ENCODE results near the gene BZW2.

The BZW2 gene

GRCh38 chr7:16726189-16726588, 80.2 kb downstream of the BZW2 start:
- no peak for DNase-seq

- no peak for DNase-seq
These were observed 81.8 kb downstream of the BZW2 start for GRCh38 chr7:16727736-16728135.

DNA sequence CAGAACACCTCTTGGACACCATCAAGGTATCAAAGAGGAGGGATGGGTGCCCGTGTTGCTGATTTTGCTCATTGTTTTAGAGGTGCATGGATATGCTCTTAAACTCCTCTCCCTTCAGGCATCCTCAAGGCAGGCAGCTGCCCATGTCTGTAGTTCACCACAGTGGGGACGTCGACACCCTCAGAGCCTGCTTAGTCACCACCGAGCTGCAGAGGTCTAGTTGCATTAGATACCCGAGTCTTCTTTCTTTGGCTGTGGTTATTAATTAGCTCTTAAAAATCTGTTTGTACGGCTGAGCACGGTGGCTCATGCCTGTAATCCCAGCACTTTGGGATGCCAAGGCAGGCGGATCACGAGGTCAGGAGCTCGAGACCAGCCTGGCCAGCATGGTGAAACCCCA, 82.8 kb downstream of the BZW2 start:
- DNase-seq = no peak

DNA sequence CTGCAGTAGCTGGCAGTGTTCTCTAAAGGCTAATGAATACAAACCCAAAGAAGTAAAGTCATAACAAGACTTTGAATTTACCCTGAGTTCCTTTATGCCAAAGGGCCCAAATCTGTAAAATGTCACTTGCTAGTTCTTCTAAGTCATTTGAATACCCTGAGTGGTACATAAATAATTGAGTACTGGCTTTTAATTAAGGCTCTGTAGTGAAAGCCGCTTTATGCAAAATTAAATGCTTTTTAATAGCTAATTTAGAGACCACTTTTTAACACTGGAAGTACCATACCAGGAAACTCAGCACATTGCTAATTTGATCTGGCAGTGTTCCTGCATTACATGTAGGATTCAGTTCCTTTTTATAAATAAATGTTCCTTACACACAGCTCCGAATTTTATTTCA, 83.6 kb downstream of the BZW2 start:
- no peak for DNase-seq

GRCh38 chr7:16730937-16731336, 85.0 kb downstream of the BZW2 start:
- no peak for DNase-seq

DNA sequence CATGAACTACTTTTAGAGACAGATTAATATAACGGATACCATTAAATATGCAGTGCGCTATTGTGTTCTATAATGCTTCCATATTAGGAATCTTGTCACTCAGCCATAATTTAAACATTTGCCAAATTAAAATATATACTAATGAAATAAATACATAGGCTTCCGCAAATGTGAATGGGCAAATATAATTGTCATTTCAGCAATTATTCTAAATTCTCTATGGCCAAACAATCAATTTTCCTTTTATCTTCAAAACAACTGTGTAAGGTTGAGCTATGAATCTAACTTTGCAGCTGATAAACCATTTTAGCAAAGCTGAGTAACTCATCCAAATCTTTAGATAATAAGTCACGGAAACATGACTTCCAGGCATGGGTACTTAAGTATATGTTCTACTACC, 86.8 kb downstream of the BZW2 start:
- no peak for DNase-seq

DNA sequence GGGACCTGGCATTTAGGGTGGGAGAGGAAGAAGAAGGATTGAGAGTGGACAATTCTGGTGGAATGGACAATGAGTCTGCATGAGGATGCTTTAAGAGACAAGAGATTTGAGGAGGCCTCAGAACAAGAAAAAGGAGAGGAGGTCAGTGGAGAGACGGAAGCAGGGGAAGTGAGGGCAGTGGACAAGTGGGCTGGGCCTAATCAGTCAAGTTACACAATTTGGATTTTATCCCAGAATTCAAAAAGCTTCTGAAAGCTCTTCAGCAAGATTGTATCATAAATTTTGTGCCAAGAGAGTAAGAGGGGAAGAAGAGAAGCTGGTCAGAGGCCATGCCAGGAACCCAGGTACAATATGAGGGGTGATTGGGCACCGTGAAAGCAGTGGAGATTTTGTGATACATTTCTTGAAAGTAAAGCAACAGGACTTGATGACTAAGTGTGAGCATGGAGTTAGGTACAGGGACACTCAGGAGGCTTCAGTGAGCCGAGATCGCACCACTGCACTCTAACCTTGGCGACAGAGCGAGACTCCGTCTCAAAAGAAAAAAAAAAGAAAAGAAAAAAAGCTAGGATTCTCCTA, 88.3 kb downstream of the BZW2 start:
- DNase-seq = no peak

GRCh38 chr7:16735020-16735419, 89.0 kb downstream of the BZW2 start:
- DNase-seq = no peak

GRCh38 chr7:16738011-16738688, 92.2 kb downstream of the BZW2 start:
- no peak for DNase-seq

GRCh38 chr7:16739863-16740622, 94.1 kb downstream of the BZW2 start:
- no peak for DNase-seq

- no peak for DNase-seq
These were observed 94.6 kb downstream of the BZW2 start for GRCh38 chr7:16740623-16740953.

DNA sequence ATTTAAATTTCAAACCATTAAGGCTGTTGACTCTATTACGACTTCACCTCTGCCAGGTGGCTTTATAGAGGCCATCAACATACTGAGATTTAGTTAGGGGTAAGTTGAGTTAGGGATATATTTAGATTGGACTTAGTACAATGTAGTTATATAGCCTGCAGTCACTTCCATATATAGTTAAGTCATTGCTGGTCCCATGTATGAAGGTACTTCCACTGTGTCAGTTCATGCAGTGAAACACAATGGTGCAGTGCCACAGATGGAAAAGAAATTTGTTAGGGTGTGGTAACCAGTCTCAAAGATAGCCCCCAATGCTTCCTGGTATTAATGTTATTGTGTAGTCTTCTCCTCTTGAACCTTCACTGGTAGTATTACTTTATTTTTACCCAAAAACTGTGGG, 95.0 kb downstream of the BZW2 start:
- DNase-seq = no peak

DNA sequence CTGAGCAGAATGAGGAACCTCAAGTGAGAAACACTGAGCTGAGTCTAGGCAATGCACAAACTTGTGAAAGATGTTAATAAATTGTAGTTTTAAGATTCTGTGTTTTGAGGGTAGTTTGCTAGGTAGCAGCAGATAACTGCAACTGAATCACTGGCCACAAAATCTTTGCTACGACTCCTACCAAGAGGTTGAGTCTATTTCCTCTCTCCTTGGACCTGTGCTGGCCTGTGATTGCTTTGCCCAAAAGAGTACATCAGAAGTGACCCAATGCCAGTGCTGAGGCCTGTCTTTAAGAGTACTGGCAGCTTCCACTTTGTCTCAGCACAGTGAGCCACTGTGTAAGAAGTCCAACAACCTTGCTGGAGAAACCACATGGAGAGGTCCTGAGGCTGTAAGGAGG, 95.7 kb downstream of the BZW2 start:
- DNase-seq = no peak

- DNase-seq = no peak
These were observed 96.6 kb downstream of the BZW2 start for GRCh38 chr7:16742547-16742946.

GRCh38 chr7:16743236-16743635, 97.3 kb downstream of the BZW2 start:
- no peak for DNase-seq

DNA sequence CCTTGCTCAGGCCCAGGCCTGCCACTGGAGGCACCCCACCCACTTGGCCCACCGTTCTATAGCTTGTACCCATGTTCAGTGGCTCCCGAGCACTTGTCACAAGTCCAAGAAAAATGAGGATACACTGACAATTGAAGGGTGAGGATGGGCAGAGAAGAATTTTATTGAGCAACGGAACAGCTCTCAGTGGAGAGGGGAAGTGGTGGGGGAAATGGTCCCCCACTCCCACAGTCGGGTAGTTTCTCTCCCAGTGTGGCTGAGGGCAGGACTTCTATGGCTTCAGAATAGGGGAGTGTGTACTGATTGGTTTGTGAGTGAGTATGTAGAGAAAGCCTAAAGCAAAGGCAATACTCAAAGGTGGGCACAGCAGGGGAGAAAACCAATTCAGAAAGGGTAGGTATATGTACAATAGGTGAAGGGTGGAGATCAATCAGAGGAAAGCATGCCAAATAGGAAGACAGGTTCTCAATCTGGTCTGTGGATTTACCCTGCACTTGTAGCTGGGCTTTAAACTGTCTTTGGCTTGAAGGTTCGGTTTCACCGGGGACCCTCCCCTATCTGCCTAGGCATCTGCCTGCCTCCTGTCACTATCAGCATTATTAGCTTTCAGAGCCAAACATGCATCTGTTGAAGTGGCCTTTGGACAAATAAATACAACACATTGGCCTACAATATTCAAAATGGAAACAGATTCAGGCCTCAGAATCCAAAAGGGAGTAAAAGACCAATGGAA, 98.7 kb downstream of the BZW2 start:
- no peak for DNase-seq

GRCh38 chr7:16745645-16746044, 99.7 kb downstream of the BZW2 start:
- DNase-seq = no peak

GRCh38 chr7:16747102-16747501, 101.1 kb downstream of the BZW2 start:
- no peak for DNase-seq

- peak; percentile 29 to 78 for DNase-seq
These were observed 107.3 kb downstream of the BZW2 start, which contains the start of gene TSPAN13 for GRCh38 chr7:16753102-16753931. TSS of gene TSPAN13 (plus strand) at chr7:16753755. CDS start at chr7:16753968, 213 bp downstream.

DNA sequence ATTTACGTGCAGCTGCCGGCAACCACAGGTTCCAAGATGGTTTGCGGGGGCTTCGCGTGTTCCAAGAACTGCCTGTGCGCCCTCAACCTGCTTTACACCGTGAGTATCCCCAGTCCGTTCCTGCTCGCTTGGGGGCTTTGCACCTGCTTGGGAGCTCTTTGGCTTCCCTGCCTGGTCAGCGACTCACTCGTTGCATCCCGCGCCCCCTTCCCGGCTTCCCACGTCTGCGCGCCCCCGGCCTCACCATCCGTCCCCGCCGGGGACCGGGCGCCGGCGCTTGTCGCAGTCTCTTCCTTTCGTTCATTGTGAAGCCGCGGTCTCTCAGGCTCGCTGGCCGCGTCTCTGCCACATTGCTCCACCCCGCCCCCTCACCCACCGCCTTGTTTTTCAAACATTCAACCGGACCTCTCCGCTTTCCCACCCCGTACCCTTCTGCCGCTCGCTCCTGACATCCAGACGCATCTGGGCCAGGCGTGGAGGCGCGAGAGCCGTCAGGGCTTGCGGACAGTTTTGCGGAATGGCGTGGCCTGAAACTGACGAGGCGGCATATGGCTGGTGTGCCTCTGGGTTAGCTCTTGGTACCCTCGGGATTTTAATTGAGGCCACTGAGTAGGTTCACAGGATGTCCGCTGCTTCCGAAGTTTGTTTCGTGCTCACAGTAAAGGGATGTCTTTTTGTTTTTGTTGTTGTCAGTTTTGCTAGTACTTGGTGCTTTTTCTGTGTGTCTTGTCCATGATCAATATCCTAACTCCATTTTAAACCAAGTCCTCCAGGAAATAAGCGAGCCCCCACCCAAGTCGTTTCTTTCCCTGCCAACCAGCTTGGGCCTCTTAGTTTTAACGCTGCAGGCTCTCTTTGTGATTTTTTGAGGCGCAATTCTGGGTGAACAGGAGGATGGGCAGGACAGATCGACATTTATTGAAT, 108.2 kb downstream of the BZW2 start:
- no peak for DNase-seq

DNA sequence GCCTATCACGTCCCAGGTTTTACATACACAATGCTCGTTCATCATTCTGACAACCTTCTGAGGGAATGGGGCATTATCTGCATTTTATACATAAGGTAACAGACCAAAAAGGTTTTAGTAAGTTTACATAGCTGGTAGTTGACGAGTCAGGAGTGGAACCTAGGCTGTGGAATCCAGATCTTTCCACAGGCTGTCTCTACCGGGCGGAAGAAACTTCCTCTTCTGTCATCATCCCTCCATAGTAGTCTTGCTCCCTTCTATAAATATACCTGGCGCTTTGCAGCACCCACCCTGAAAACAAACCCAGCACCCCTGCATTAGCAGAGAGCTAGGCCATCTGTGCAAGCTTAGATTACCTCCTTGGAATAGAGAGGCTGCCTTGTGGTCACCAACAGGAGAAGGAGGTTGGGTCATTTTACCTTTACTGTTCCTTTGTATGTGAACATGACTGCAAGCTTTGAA, 108.9 kb downstream of the BZW2 start:
- peak in 1 of 2 experiments; percentile 32 for DNase-seq
